HCT116 (cell line): ENCODE data around the gene ARGLU1. TPM values are rescaled to one million over a fixed set of nuclear protein-coding genes. Genes with fewer than 3 reads are reported as not detected.

ENCODE experiments used
- total RNA-seq: library from RNA; stranded (reverse); gene quantifications from one replicate; pipeline ENCODE4 v1.2.1, GENCODE V29; 2021; ENCODE audit not compliant: unreplicated experiment

ARGLU1 gene
- total RNA-seq, 1 experiment from 2014 or later, result 57.8 TPM

Other genes starting within 250 kb of the ARGLU1 start
- gene EFNB2, start 32.5 kb downstream of the ARGLU1 start, total RNA-seq, result 30.9 TPM